SK-N-SH (cell line): ENCODE results near the gene HMGCS1. TPM values are rescaled to one million over a fixed set of nuclear protein-coding genes. Genes with fewer than 3 reads are reported as not detected.

Source experiments
- CTCF ChIA-PET: fragments of 300-600, 350-600 bp; formaldehyde crosslinking; extraction: SDS; loops from one replicate; lab custom pipeline; 2021; lab: Yijun Ruan, JAX
- POLR2A ChIA-PET: fragments of 350-600 bp; sonication (Branson Sonifier 250); formaldehyde crosslinking; extraction: SDS; loops from one replicate; lab custom pipeline; 2020; ENCODE audit warnings: antibody characterized with exemption, inconsistent platforms; lab: Yijun Ruan, JAX
- DNase-seq: peaks from one replicate; pipeline ENCODE4 v3.0.0; 2012
- H2AFZ ChIP-seq: fragments of 200-600 bp; sonication (generic); 2 replicates; pipeline ENCODE4 v1.8.1; 2016; ENCODE audit warnings: antibody characterized with exemption, mild to moderate bottlenecking, low read depth
- H3F3A ChIP-seq: fragments of 200-600 bp; sonication (generic); replicated peaks from 2 replicates; pipeline ENCODE3; 2016; ENCODE audit warnings: antibody characterized with exemption, mild to moderate bottlenecking; ENCODE audit not compliant: insufficient read depth
- H3K27ac ChIP-seq, 2 experiments: fragments of 200-500 bp in 1 of 2; fragments of 200-600 bp in 1 of 2; sonication (Bioruptor generic) in 1 of 2; sonication (generic), shearing (Covaris generic) in 1 of 2; 2 replicates each; pipeline versions ENCODE4 v1.5.1 to v1.6.1; 2014 to 2016; ENCODE audit warnings: low read depth in 2 of 2, inconsistent platforms in 1 of 2, low read length in 1 of 2, mild to moderate bottlenecking in 1 of 2, mixed read lengths in 1 of 2
- H3K27me3 ChIP-seq: fragments of 200-600 bp; sonication (generic), shearing (Covaris generic); 2 replicates; pipeline ENCODE4 v1.6.1; 2016; ENCODE audit warnings: mixed run types; ENCODE audit not compliant: insufficient read depth
- H3K36me3 ChIP-seq, 2 experiments: fragments of 200-500 bp in 1 of 2; fragments of 200-600 bp in 1 of 2; sonication (Bioruptor generic) in 1 of 2; sonication (generic) in 1 of 2; replicated peaks in 1 of 2; 2 replicates each; pipeline versions ENCODE3 to v1.5.1; 2014 to 2016; ENCODE audit warnings: low read length in 1 of 2, mild to moderate bottlenecking in 1 of 2; ENCODE audit not compliant: insufficient read depth in 2 of 2, control insufficient read depth in 1 of 2
- H3K4me1 ChIP-seq, 2 experiments: fragments of 200-500 bp in 1 of 2; fragments of 200-600 bp in 1 of 2; sonication (Bioruptor generic) in 1 of 2; sonication (generic), shearing (Covaris generic) in 1 of 2; 2 replicates each; pipeline versions ENCODE4 v1.5.1 to v1.6.1; 2014 to 2016; ENCODE audit warnings: low read depth in 1 of 2, low read length in 1 of 2, mixed run types in 1 of 2; ENCODE audit not compliant: insufficient read depth in 2 of 2, control insufficient read depth in 1 of 2
- H3K4me2 ChIP-seq: fragments of 200-600 bp; sonication (generic), shearing (Covaris generic); 2 replicates; pipeline ENCODE4 v1.6.1; 2017; ENCODE audit warnings: mixed run types
- H3K4me3 ChIP-seq, 2 experiments: fragments of 200-500 bp in 1 of 2; fragments of 200-600 bp in 1 of 2; sonication (Bioruptor generic) in 1 of 2; sonication (generic), shearing (Covaris generic) in 1 of 2; 2 replicates each; pipeline versions ENCODE4 v1.5.1 to v1.8.1; 2014 to 2016; ENCODE audit warnings: low read depth in 2 of 2, inconsistent platforms in 1 of 2, low read length in 1 of 2, mild to moderate bottlenecking in 1 of 2, mixed read lengths in 1 of 2, moderate library complexity in 1 of 2
- H3K79me2 ChIP-seq: fragments of 200-600 bp; sonication (generic); 2 replicates; pipeline ENCODE4 v1.8.1; 2017; ENCODE audit warnings: mild to moderate bottlenecking; ENCODE audit not compliant: insufficient read depth
- H3K9ac ChIP-seq: fragments of 200-600 bp; sonication (generic); 2 replicates; pipeline ENCODE4 v1.6.1; 2017; ENCODE audit warnings: mixed run types
- H3K9me2 ChIP-seq: fragments of 200-600 bp; sonication (generic); 2 replicates; pipeline ENCODE4 v1.6.1; 2017; ENCODE audit warnings: mixed run types
- H3K9me3 ChIP-seq: fragments of 200-600 bp; sonication (generic); 2 replicates; pipeline ENCODE4 v1.6.1; 2017; ENCODE audit warnings: mixed run types, mild to moderate bottlenecking, moderate library complexity
- H4K20me1 ChIP-seq: fragments of 200-600 bp; sonication (generic); 2 replicates; pipeline ENCODE4 v1.6.1; 2017; ENCODE audit warnings: mild to moderate bottlenecking, mixed run types; ENCODE audit not compliant: insufficient read depth
- CHD2 ChIP-seq: fragments of 150-350 bp; IDR thresholded peaks from 2 replicates; pipeline ENCODE4 v1.6.1; 2018; ENCODE audit warnings: low read length; ENCODE audit not compliant: partially characterized antibody
- ELF1 ChIP-seq: IDR thresholded peaks from 2 replicates; pipeline ENCODE4 v1.4.0; 2012
- EZH2phosphoT487 ChIP-seq: fragments of 200-600 bp; sonication (generic); IDR thresholded peaks from 2 replicates; pipeline ENCODE4 v1.6.1; 2017; ENCODE audit warnings: low read depth, mixed run types, mild to moderate bottlenecking, antibody characterized with exemption, moderate library complexity, borderline replicate concordance
- FOSL2 ChIP-seq: IDR thresholded peaks from 2 replicates; pipeline ENCODE4 v1.4.0; 2012; ENCODE audit warnings: low read depth, mild to moderate bottlenecking, moderate library complexity, borderline replicate concordance
- FOXM1 ChIP-seq: IDR thresholded peaks from 2 replicates; pipeline ENCODE4 v1.4.0; 2012; ENCODE audit warnings: low read depth, mild to moderate bottlenecking
- GABPA ChIP-seq: IDR thresholded peaks from 2 replicates; pipeline ENCODE4 v1.4.0; 2012; ENCODE audit warnings: low read depth, mild to moderate bottlenecking
- MXI1 ChIP-seq: IDR thresholded peaks from 2 replicates; pipeline ENCODE4 v1.6.1; 2012; ENCODE audit warnings: mild to moderate bottlenecking, low read depth, low read length, improper control_type of control experiment
- NRF1 ChIP-seq: IDR thresholded peaks from 2 replicates; pipeline ENCODE4 v1.6.1; 2012; ENCODE audit warnings: low read depth, mild to moderate bottlenecking, low read length
- RAD21 ChIP-seq: IDR thresholded peaks from 2 replicates; pipeline ENCODE4 v1.6.1; 2012; ENCODE audit warnings: mild to moderate bottlenecking, low read length
- RCOR1 ChIP-seq: fragments of 150-350 bp; IDR thresholded peaks from 2 replicates; pipeline ENCODE4 v1.6.1; 2017; ENCODE audit warnings: antibody characterized with exemption, low read length
- TAF1 ChIP-seq: IDR thresholded peaks from 2 replicates; pipeline ENCODE4 v1.6.1; 2012; ENCODE audit warnings: low read depth, mild to moderate bottlenecking, low read length, moderate library complexity, borderline replicate concordance
- YY1 ChIP-seq: IDR thresholded peaks from 2 replicates; pipeline ENCODE4 v1.4.0; 2012; ENCODE audit warnings: low read depth, mild to moderate bottlenecking
- WGBS: methylation state at CpG from one replicate; pipeline ENCODE4 v1.1.6; 2017; ENCODE audit warnings: low lambda C conversion rate; 5-methylcytosine and 5-hydroxymethylcytosine counted together
- polyA plus RNA-seq, 3 experiments: library from polyadenylated mRNA; depleted of rRNA; stranded (reverse); fragments of >200 nt; gene quantifications; 2 replicates each; pipeline ENCODE4 v1.2.3, GENCODE V29; 2012
- TF ChIP-seq, protein P1 (sequence below): IDR thresholded peaks from 2 replicates; pipeline ENCODE4 v1.4.0; 2012; ENCODE audit warnings: low read depth, borderline replicate concordance
- TF ChIP-seq, protein P2 (sequence below): fragments of 150-350 bp; IDR thresholded peaks from 2 replicates; pipeline ENCODE4 v1.6.1; 2017; ENCODE audit warnings: antibody characterized with exemption, low read length, low read depth, borderline replicate concordance
- TF ChIP-seq, protein P3 (sequence below): IDR thresholded peaks from 2 replicates; pipeline ENCODE4; 2012

Gene HMGCS1
- polyA plus RNA-seq, 1 of the 3 experiments (the other 2 are of a cell fraction) = 8.2 TPM

DNA sequence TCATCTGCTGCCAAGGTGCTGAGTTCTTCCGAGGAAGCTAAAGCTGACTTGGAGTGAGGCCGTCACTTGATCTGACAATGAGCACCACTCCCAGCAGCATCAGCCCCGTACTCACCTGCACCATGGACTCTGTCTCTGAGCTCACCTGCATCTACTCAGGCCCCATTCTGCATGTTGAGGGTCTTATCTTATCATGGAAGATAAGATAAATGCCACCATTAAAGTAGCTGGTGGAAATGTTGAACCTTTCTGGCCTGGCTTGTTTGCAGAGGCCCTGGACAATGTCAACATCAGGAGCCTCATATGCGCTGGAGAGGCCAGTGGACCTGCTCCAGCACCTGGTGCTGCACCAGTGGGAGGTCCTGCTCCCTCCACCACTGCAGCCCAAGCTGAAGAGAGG is 35.0 kb upstream of the HMGCS1 start:
- TF ChIP-seq RCOR1 = no peak
- Histone ChIP-seq H4K20me1 (no peaks in the 10 kb centered on the region), H3K36me3 (no peaks in the 10 kb centered on the region), H3K27ac (no peak overlapping the region), H3K4me3 (no peak overlapping the region), H3F3A (no peaks in the 10 kb centered on the region), H3K9me3 (no peaks in the 10 kb centered on the region), H3K79me2 (no peaks in the 10 kb centered on the region), H2AFZ (no peak overlapping the region), H3K9ac (no peak overlapping the region), H3K27me3 (no peaks in the 10 kb centered on the region), H3K9me2 (no peaks in the 10 kb centered on the region), H3K4me2 (no peak overlapping the region), H3K4me1 (no peaks in the 10 kb centered on the region)
- CTCF ChIA-PET = no interaction called here
- POLR2A ChIA-PET = no interaction called here
- DNase-seq = no peak
- 43% methylated on average over 4 of the region's 4 CpGs for WGBS

DNA sequence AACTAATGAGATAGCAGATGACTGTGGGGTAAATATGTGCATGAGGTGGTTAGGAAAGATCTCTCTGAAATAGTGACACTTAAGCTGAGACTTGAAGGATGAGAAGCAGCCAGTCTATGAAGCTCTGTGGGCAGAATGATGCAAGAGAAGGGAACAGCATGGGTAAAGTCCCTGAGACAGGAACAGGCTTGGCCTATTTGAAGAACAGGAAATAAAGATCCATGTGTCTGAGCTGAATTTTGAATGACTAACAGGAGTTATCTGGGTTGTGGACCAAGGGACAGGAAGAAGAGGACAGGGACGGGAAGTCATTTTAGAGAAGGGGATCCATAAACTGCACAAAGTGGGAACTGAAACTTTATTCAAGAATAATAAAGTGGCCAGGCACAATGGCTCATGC is 25.6 kb upstream of the HMGCS1 start:
- CTCF ChIA-PET = interaction anchor here (0.9 kb wide), 1 partner anchor 50 kb away, joined by 4 read pairs; no protein-coding TSS in a partner anchor
- 5% methylated on average over 1 of the region's 1 CpG for WGBS

More for the DNA sequence above, 25.6 kb upstream of the HMGCS1 start:
- DNase-seq = no peak
- H3F3A ChIP-seq = no peaks in the 10 kb centered on the region
- H3K9me3 ChIP-seq = no peaks in the 10 kb centered on the region; the same call in 1 of the 2 replicates
- no peak overlapping the region for H3K27ac ChIP-seq
- no peaks in the 10 kb centered on the region for H3K36me3 ChIP-seq
- H3K4me3 ChIP-seq = no peak overlapping the region
- no peak overlapping the region for H2AFZ ChIP-seq
- no peaks in the 10 kb centered on the region for H3K9me2 ChIP-seq
- no peaks in the 10 kb centered on the region for H3K4me1 ChIP-seq
- H3K9ac ChIP-seq = no peak overlapping the region
- H3K27me3 ChIP-seq = no peaks in the 10 kb centered on the region
- H4K20me1 ChIP-seq = no peaks in the 10 kb centered on the region
- no peaks in the 10 kb centered on the region for H3K79me2 ChIP-seq
- TF ChIP-seq, protein P1, sequence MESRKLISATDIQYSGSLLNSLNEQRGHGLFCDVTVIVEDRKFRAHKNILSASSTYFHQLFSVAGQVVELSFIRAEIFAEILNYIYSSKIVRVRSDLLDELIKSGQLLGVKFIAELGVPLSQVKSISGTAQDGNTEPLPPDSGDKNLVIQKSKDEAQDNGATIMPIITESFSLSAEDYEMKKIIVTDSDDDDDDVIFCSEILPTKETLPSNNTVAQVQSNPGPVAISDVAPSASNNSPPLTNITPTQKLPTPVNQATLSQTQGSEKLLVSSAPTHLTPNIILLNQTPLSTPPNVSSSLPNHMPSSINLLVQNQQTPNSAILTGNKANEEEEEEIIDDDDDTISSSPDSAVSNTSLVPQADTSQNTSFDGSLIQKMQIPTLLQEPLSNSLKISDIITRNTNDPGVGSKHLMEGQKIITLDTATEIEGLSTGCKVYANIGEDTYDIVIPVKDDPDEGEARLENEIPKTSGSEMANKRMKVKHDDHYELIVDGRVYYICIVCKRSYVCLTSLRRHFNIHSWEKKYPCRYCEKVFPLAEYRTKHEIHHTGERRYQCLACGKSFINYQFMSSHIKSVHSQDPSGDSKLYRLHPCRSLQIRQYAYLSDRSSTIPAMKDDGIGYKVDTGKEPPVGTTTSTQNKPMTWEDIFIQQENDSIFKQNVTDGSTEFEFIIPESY = no peak
- TF ChIP-seq, protein P2, sequence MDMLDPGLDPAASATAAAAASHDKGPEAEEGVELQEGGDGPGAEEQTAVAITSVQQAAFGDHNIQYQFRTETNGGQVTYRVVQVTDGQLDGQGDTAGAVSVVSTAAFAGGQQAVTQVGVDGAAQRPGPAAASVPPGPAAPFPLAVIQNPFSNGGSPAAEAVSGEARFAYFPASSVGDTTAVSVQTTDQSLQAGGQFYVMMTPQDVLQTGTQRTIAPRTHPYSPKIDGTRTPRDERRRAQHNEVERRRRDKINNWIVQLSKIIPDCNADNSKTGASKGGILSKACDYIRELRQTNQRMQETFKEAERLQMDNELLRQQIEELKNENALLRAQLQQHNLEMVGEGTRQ = no peak
- TF ChIP-seq NRF1 (no peak), FOXM1 (no peak), ELF1 (no peak), CHD2 (no peak), GABPA (no peak), YY1 (no peak), EZH2phosphoT487 (no peak), RAD21 (no peak), FOSL2 (no peak), MXI1 (no peak), TAF1 (no peak)
- TF ChIP-seq, protein P3, sequence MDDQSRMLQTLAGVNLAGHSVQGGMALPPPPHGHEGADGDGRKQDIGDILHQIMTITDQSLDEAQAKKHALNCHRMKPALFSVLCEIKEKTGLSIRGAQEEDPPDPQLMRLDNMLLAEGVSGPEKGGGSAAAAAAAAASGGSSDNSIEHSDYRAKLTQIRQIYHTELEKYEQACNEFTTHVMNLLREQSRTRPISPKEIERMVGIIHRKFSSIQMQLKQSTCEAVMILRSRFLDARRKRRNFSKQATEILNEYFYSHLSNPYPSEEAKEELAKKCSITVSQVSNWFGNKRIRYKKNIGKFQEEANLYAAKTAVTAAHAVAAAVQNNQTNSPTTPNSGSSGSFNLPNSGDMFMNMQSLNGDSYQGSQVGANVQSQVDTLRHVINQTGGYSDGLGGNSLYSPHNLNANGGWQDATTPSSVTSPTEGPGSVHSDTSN = no peak
- POLR2A ChIA-PET = no interaction called here
- no peak overlapping the region for H3K4me2 ChIP-seq
